ENCODE measurements around the gene LCN10. TPM values are rescaled to one million over a fixed set of nuclear protein-coding genes. Genes with fewer than 3 reads are reported as not detected.
A peak's percentile ranks its signal among the peaks of the same experiment; 100 is the strongest.
"Not testable (repeated sequence)": the region's sequence is repeated elsewhere in the genome, so short reads cannot be mapped to it uniquely, and the experiment has no call there.

Gene LCN10
- total RNA-seq, 1 donor, result not detected

GRCh38 chr9:136786451-136786850 lies 43.7 kb upstream of the LCN10 start:
- DNase-seq (ENCODE audit: low read depth), result no peak
- TF ChIP-seq CTCF (IDR thresholded peaks at IDR 0.05; ENCODE audit: insufficient read depth, low read length), result no peak
- H3K4me3 ChIP-seq (ENCODE audit: low read depth, low read length), result no peak overlapping the region

DNA sequence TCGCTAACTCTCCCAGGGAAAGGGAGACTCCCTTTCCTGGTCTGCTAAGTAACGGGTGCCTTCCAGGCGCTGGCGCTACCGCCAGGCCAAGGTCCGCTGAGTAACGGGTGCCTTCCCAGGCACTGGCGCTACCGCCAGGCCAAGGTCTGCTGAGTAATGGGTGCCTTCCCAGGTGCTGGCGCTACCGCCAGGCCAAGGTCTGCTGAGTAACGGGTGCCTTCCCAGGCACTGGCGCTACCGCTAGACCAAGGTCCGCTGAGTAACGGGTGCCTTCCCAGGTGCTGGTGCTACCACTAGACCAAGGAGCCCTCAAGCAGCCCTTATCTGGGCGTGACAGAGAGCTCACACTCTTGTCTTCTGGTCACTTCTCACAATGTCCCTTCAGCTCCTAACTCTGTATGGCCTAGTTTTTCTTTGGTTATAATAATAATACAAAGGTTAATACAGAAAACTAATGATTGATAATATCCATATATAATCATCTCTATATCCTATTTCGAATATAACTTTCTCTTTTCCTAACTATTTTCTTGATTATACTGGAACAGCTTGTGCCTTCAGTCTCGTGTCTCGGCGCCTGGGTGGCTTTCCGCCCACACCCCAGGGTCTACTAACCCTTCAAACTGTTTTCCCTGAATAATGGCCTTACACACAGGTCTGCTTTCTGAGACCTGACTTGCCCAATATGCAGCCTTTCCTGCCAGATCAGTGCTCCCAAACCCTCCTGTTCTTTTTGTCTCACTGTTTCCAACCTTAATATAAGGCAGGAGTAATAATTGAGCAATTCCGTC lies 43.0 kb upstream of the LCN10 start:
- not testable (repeated sequence) for H3K4me3 ChIP-seq (ENCODE audit: low read depth, low read length); DNase-seq (ENCODE audit: low read depth)

- DNase-seq (ENCODE audit: low read depth), result no peak
- H3K4me3 ChIP-seq (ENCODE audit: low read depth, low read length), result no peak overlapping the region
- TF ChIP-seq CTCF (IDR thresholded peaks at IDR 0.05; ENCODE audit: insufficient read depth, low read length), result no peak
These were observed 42.2 kb upstream of the LCN10 start for GRCh38 chr9:136784997-136785361.

GRCh38 chr9:136784249-136784996 lies 41.7 kb upstream of the LCN10 start:
- TF ChIP-seq CTCF (IDR thresholded peaks at IDR 0.05; ENCODE audit: insufficient read depth, low read length), result peak; percentile 31
- H3K4me3 ChIP-seq (ENCODE audit: low read depth, low read length), result no peak overlapping the region
- DNase-seq (ENCODE audit: low read depth), result peak; percentile 57

- no peak for DNase-seq (ENCODE audit: low read depth)
- no peak overlapping the region for H3K4me3 ChIP-seq (ENCODE audit: low read depth, low read length)
- TF ChIP-seq CTCF (IDR thresholded peaks at IDR 0.05; ENCODE audit: insufficient read depth, low read length), result no peak
These were observed 39.7 kb upstream of the LCN10 start for GRCh38 chr9:136782452-136782851.

GRCh38 chr9:136779808-136780207 lies 37.1 kb upstream of the LCN10 start:
- no peak overlapping the region for H3K4me3 ChIP-seq (ENCODE audit: low read depth, low read length)
- TF ChIP-seq CTCF (IDR thresholded peaks at IDR 0.05; ENCODE audit: insufficient read depth, low read length), result no peak
- no peak for DNase-seq (ENCODE audit: low read depth)

- no peak overlapping the region for H3K4me3 ChIP-seq (ENCODE audit: low read depth, low read length)
- no peak for TF ChIP-seq CTCF (IDR thresholded peaks at IDR 0.05; ENCODE audit: insufficient read depth, low read length)
- no peak for DNase-seq (ENCODE audit: low read depth)
These were observed 34.6 kb upstream of the LCN10 start for GRCh38 chr9:136777359-136777758.
